ENCODE measurements around the gene PROSER3.

The PROSER3 gene

DNA sequence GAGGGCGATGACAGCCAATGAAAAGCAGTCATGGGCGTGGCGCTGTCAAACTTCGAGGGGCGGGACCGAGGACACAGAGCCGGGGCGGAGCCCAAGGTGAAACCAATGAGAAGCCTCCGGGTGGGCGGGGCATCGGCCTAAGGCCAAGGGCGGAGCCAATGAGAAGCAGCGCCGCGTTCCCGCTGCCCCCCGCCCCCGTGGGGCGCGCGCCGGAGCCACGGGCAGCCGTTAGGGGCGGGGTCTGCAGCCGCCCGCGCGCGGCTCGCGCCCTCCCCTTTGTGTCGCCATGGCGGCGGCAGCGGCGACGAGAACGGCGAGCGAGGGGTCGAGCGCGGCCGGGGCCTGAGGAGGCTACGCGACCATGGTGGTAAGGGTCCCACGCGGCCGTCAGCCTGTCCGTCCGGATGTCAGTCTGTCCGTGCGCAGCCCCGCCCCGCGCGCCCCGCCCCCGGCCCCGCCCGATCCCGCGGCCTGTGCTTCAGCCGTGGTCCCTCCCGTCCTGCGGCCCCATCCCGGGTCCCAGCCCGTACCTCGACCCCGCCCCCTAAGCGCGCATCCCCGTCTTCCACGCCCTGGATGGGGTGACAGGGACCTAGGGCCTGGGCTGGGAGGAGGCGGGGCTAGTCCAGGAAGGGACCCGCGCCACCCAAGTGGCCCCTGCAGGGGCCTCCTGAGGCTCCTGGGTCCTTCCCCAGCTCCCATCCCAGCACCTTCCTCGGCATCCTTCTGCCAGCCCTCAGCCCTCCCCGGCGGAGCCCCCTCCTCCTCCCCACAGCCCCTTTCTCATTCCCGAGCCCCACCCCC lies 17.5 kb downstream of the PROSER3 start, which contains the start of gene ARHGAP33:
TSS of gene ARHGAP33 (plus strand) at position 267 of the 804 bp plus-strand sequence. CDS start at position 362, 95 bp downstream.
- DNase-seq (ENCODE audit: low read depth in 2 of 2), result peak; percentile 97 to 100

DNA sequence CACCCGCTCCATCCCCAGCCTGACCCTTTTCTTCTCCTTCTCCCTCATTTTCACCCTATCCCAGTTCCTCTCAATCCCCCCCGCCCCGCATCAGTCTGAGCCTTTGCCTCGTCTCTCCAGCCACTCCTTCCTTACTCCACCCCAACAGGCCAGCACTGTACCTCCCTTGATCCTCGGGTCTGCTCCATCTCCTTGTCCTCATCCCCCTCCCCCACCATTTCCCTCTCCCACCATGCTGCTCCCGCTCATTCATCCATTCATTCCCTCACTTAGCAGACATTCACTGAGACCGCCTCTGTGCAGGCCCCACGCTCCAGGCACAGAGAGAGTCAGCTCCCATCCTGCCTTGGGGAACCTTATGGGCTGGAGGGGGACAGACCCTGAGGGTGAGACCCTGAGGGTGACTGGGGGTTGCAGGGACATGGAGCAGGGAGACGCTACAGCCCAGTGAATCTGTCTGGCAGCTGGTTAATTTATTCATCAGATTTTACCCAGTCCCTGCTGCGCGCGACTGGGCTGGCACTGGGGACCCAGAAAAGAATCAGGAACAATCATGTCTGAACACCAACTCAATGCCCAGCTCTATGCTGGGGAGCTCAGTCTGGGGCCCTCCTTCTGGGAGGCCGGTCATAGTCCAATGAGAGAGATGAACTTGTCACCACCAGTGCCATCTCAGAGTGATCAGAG lies 18.3 kb downstream of the PROSER3 start:
- no peak for DNase-seq (ENCODE audit: low read depth in 2 of 2)

- DNase-seq (ENCODE audit: low read depth in 2 of 2), result no peak
These were observed 19.3 kb downstream of the PROSER3 start for GRCh38 chr19:35777086-35777841.

DNA sequence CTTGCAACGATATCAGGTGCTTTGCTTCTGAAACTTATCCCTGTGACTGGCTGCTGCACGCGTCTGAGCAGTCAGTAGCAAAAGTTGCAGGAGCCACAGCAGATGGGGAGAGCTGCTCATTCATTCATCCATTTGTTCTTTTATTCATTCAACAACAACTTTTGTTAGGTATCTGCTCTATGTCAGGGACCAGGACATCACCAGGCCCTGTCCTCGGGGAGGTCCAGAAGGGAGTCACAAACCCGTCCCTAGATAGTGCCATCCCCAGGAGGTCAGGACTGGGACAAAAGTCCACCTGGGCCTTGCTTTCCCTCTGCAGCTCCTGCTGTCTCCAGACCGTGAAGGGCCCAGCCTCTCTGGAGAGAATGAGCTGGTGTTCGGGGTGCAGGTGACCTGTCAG lies 20.0 kb downstream of the PROSER3 start:
- no peak for DNase-seq (ENCODE audit: low read depth in 2 of 2)

GRCh38 chr19:35779033-35779432 lies 21.1 kb downstream of the PROSER3 start:
- no peak for DNase-seq (ENCODE audit: low read depth in 2 of 2)

GRCh38 chr19:35780058-35780457 lies 22.1 kb downstream of the PROSER3 start:
- DNase-seq (ENCODE audit: low read depth in 2 of 2), result no peak

DNA sequence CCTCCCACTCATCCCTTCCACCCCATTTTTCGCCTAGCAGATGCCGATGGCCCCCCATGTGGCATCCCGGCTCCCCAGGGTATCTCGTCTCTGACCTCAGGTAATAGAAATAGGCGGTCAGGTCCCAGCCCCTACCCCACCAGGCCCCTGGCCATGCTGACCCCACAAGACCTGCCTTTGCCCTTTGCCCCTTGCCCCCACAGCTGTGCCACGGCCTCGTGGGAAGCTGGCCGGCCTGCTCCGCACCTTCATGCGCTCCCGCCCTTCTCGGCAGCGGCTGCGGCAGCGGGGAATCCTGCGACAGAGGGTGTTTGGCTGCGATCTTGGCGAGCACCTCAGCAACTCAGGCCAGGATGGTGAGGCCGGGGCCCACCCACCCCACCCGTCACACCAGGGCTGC lies 22.7 kb downstream of the PROSER3 start:
- DNase-seq (ENCODE audit: low read depth in 2 of 2), result no peak

GRCh38 chr19:35781650-35782049 lies 23.7 kb downstream of the PROSER3 start:
- DNase-seq (ENCODE audit: low read depth in 2 of 2), result no peak

DNA sequence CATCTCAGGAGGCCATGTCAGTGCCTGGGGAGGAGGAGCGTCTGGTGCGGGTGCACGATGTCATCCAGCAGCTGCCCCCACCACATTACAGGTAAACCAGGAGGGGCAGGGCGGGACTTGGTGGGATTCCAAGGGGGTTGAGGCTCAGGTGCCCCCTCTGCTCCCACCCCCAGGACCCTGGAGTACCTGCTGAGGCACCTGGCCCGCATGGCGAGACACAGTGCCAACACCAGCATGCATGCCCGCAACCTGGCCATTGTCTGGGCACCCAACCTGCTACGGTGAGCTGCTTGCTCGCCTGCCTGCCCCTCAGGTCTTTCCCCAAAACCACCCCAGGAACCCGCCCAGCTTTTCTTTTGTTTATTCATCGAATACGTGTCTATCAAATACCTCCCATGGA lies 24.6 kb downstream of the PROSER3 start:
- DNase-seq (ENCODE audit: low read depth in 2 of 2), result no peak

DNA sequence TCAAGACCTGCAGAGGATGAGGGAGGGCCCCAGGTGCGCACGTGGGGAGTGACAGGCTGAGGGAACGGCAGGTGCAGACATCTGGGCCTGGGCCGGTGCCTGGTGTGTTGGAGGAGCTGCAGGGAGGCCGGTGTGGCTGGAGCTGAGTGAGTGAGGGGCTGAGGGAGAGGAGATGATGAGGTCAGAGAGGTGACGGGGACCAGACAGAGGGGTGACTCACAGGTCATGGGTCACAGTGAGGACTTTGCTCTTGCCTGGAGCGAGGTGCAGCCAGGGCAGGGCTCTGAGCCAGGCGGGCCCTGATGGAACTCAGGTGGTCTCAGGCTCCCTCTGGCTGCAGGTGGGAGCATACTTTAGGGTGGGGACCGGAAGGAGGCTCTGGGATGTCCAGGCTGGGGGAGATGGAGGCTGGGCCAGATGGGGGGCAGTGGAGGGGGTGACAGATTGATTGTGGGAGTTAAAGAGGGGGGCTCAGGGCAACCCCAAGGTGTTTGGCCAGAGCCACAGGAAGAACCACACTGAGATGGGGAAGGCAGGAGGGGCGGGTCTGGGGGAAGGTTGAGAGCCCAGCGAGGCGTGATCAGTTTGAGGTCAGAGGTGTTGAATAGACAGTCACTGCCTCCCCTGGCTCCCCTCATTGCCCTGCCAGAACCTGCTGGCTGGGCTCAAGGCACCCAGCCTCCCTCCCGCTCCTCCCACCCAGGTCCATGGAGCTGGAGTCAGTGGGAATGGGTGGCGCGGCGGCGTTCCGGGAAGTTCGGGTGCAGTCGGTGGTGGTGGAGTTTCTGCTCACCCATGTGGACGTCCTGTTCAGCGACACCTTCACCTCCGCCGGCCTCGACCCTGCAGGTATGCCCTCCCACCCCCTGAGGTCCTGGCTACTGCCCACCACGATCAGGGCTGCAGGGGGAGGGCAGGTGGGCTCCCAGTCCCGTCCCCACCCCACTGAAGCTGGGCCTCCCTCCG lies 25.8 kb downstream of the PROSER3 start:
- no peak for DNase-seq (ENCODE audit: low read depth in 2 of 2)

DNA sequence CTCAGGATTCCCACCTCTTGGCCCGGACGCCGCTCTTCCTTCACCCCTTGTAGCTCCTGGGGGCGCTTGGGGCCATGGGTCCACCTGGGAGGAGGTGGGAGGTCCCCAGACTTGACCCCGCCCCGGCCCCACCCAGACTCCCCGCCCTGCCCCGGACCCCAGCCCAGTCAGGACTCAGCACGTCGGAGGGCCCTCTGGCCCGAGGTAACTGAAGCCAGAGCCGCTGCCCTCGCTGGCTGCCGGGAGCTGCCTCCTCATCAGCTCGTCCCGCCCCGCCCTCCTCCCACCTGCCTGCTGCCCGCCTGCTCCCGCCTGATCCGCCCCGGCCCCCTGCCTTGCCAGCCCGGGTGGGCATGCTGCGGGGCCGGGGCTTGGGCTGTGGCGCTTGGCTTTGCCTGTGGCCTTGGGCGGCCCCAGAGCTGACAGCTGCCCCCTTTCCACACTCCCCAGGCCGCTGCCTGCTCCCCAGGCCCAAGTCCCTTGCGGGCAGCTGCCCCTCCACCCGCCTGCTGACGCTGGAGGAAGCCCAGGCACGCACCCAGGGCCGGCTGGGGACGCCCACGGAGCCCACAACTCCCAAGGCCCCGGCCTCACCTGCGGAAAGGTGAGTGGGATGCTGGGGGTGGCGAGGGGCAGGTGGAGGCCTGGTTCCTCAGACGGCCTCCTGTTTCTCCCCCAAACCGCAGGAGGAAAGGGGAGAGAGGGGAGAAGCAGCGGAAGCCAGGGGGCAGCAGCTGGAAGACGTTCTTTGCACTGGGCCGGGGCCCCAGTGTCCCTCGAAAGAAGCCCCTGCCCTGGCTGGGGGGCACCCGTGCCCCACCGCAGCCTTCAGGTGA lies 26.7 kb downstream of the PROSER3 start:
- no peak for DNase-seq (ENCODE audit: low read depth in 2 of 2)

GRCh38 chr19:35785339-35785627 lies 27.3 kb downstream of the PROSER3 start:
- no peak for DNase-seq (ENCODE audit: low read depth in 2 of 2)

DNA sequence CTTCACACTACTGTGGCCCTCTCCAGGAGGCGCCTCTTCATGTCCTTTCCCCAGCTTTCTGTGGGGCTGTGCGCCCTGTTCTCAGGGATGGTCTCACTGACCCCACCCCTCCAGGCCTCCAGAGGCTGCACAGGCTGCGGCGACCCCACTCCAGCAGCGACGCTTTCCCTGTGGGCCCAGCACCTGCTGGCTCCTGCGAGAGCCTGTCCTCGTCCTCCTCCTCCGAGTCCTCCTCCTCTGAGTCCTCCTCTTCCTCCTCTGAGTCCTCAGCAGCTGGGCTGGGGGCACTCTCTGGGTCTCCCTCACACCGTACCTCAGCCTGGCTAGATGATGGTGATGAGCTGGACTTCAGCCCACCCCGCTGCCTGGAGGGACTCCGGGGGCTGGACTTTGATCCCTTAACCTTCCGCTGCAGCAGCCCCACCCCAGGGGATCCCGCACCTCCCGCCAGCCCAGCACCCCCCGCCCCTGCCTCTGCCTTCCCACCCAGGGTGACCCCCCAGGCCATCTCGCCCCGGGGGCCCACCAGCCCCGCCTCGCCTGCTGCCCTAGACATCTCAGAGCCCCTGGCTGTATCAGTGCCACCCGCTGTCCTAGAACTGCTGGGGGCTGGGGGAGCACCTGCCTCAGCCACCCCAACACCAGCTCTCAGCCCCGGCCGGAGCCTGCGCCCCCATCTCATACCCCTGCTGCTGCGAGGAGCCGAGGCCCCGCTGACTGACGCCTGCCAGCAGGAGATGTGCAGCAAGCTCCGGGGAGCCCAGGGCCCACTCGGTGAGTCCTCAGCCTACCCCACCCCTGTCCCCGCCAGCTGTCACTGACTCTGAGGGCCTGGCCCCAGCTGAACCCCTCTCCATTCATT lies 28.6 kb downstream of the PROSER3 start:
- DNase-seq (ENCODE audit: low read depth in 2 of 2), result no peak

DNA sequence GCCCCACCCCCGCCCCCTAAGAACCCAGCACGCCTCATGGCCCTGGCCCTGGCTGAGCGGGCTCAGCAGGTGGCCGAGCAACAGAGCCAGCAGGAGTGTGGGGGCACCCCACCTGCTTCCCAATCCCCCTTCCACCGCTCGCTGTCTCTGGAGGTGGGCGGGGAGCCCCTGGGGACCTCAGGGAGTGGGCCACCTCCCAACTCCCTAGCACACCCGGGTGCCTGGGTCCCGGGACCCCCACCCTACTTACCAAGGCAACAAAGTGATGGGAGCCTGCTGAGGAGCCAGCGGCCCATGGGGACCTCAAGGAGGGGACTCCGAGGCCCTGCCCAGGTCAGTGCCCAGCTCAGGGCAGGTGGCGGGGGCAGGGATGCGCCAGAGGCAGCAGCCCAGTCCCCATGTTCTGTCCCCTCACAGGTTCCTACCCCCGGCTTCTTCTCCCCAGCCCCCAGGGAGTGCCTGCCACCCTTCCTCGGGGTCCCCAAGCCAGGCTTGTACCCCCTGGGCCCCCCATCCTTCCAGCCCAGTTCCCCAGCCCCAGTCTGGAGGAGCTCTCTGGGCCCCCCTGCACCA lies 29.3 kb downstream of the PROSER3 start:
- no peak for DNase-seq (ENCODE audit: low read depth in 2 of 2)

- no peak for DNase-seq (ENCODE audit: low read depth in 2 of 2)
These were observed 30.4 kb downstream of the PROSER3 start for GRCh38 chr19:35788205-35788960.

GRCh38 chr19:35789195-35789977 lies 31.4 kb downstream of the PROSER3 start:
- DNase-seq (ENCODE audit: low read depth in 2 of 2), result no peak
